Tibial nerve (tissue), 4 donors: Measurements from ENCODE around the gene MEGF10. TPM values are rescaled to one million over a fixed set of nuclear protein-coding genes. Genes with fewer than 3 reads are reported as not detected.

Experiments used
- DNase-seq, 2 donors: peaks; one replicate each; pipeline ENCODE4 v3.0.0-alpha.2; 2019; ENCODE audit warnings: low spot score in 2 of 2
- H3K27ac ChIP-seq, 4 donors: fragments of 200-600 bp; sonication (generic) in 3 of 4; one replicate each; pipeline ENCODE4 v1.5.1; 2017 to 2019; ENCODE audit warnings: mild to moderate bottlenecking in 1 of 4
- H3K27me3 ChIP-seq, 2 donors: fragments of 200-600 bp; sonication (generic) in 1 of 2; one replicate each; pipeline versions ENCODE4 v1.5.1 to v1.6.0; 2017 to 2019
- H3K36me3 ChIP-seq, 3 donors: fragments of 200-600 bp; sonication (generic); one replicate each; pipeline ENCODE4 v1.5.1; 2018 to 2019
- H3K4me1 ChIP-seq, 4 donors: fragments of 200-600 bp; sonication (generic) in 3 of 4; one replicate each; pipeline ENCODE4 v1.5.1; 2017 to 2019
- H3K4me3 ChIP-seq, 4 donors: fragments of 200-600 bp; sonication (generic) in 3 of 4; one replicate each; pipeline ENCODE4 v1.5.1; 2017 to 2019; ENCODE audit warnings: mild to moderate bottlenecking in 1 of 4, moderate library complexity in 1 of 4
- H3K9me3 ChIP-seq, 4 donors: fragments of 200-600 bp; sonication (generic) in 3 of 4; one replicate each; pipeline ENCODE4 v1.5.1; 2017 to 2019
- CTCF ChIP-seq, 5 experiments: fragments of 200-600 bp in 3 of 5; fragments of 450-650 bp in 2 of 5; sonication (generic) in 3 of 5; IDR thresholded peaks; one replicate each; pipeline ENCODE4 v1.5.1; 2016 to 2019; ENCODE audit warnings: antibody characterized with exemption in 5 of 5, mild to moderate bottlenecking in 3 of 5, moderate library complexity in 2 of 5
- EP300 ChIP-seq, 2 donors: sonication (generic); formaldehyde crosslinking; IDR thresholded peaks; one replicate each; pipeline ENCODE4 v1.6.1; 2017; ENCODE audit warnings: antibody characterized with exemption in 2 of 2, mild to moderate bottlenecking in 1 of 2
- POLR2A ChIP-seq, 2 donors: fragments of 450-650 bp; IDR thresholded peaks; one replicate each; pipeline ENCODE4 v1.6.1; 2017; ENCODE audit warnings: antibody characterized with exemption in 2 of 2, mild to moderate bottlenecking in 2 of 2, moderate library complexity in 2 of 2
- WGBS, 2 donors: methylation state at CpG; one replicate each; pipeline ENCODE4 v1.1.5; 2018; 5-methylcytosine and 5-hydroxymethylcytosine counted together
- total RNA-seq, 4 donors: library from RNA; depleted of rRNA; stranded (reverse); fragments of >200 nt; gene quantifications; one replicate each; pipeline ENCODE4 v1.1.0, GENCODE V29; 2016

Gene MEGF10
- total RNA-seq, 4 donors from 2014 or later = 0.30 to 3.3 (median 1.3) TPM

GRCh38 chr5:127326976-127327755 is 36.6 kb downstream of the MEGF10 start:
- DNase-seq = no peak
- TF ChIP-seq POLR2A (IDR thresholded peaks at IDR 0.05) (no peak), CTCF (IDR thresholded peaks at IDR 0.05) (no peak), EP300 (IDR thresholded peaks at IDR 0.05) (no peak)
- no peaks in the 10 kb centered on the region for H3K27me3 ChIP-seq
- H3K4me3 ChIP-seq = no peak overlapping the region
- H3K9me3 ChIP-seq = no peaks in the 10 kb centered on the region
- no peaks in the 10 kb centered on the region for H3K36me3 ChIP-seq
- WGBS, 2 donors = 66 to 77% methylated on average over 1 of the region's 1 CpG
- no peak overlapping the region for H3K27ac ChIP-seq
- H3K4me1 ChIP-seq = no peaks in the 10 kb centered on the region

DNA sequence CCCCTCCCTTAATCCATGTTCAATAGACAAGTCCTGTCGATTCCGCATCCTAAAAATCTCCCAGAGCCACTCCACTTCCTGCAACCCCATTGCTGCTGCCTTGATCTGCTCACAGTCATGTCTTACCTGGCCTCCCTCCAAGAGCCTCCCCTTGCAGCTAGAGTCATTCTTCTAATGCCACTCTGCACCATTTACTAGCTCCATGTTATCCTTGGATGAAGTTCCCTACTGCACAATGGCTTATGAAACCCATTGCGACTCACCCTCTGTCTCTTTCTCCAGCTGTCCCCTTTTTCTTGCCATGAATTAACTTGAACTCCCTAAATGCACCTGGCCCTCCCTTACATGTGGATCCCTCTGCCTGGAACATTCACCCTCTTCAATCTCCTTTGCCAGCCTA is 39.5 kb downstream of the MEGF10 start:
- H3K27me3 ChIP-seq = no peaks in the 10 kb centered on the region
- H3K4me3 ChIP-seq = no peak overlapping the region
- H3K9me3 ChIP-seq = no peaks in the 10 kb centered on the region
- H3K27ac ChIP-seq = no peak overlapping the region
- TF ChIP-seq POLR2A (IDR thresholded peaks at IDR 0.05) (no peak), EP300 (IDR thresholded peaks at IDR 0.05) (no peak), CTCF (IDR thresholded peaks at IDR 0.05) (no peak)
- WGBS, 2 donors = 90 to 96% methylated on average over 3 of the region's 3 CpGs
- DNase-seq = no peak
- H3K4me1 ChIP-seq = no peaks in the 10 kb centered on the region
- H3K36me3 ChIP-seq = no peaks in the 10 kb centered on the region

DNA sequence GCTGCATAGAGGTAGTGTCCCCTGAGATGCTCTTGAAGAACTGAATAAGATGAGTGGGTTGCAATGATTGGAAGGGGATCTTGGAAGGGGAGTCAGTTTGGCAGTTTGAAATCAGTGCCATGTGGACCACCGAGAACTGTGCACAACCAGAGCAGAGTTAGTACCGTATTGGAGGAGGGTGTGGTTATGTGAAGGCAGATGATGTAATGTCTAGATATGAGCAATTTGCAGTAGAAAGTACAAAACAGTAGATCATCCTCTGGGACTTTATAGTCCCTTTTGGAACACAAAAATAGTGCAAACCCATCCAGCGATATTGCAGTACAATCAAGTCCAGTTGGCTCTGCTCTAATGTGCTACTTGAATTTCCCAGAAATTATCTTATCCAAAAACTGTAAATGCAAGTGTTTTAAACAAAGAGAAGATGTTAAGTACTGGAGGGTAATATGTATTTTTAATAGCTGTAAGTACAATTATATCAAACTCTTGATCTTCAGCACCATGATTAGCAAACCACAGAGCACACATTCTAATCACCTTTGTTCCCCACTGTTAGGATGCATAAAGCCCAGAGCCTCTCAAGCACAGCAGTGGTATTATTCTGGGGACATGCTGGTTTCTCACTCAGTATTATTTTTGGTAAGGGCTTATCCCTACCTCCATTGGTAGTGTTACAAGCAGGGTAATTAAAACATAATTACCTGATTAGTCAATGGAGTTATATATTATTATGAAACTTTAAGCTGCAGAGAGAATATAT is 41.5 kb downstream of the MEGF10 start:
- no peaks in the 10 kb centered on the region for H3K9me3 ChIP-seq
- no peak overlapping the region for H3K27ac ChIP-seq
- H3K36me3 ChIP-seq = no peaks in the 10 kb centered on the region
- no peaks in the 10 kb centered on the region for H3K27me3 ChIP-seq
- no peak overlapping the region for H3K4me3 ChIP-seq
- WGBS, 2 donors = 71 to 84% methylated on average over 3 of the region's 3 CpGs
- no peak for TF ChIP-seq EP300 (IDR thresholded peaks at IDR 0.05)
- TF ChIP-seq POLR2A (IDR thresholded peaks at IDR 0.05) = no peak
- no peak for TF ChIP-seq CTCF (IDR thresholded peaks at IDR 0.05)
- H3K4me1 ChIP-seq = no peaks in the 10 kb centered on the region
- no peak for DNase-seq

GRCh38 chr5:127333483-127333882 is 42.9 kb downstream of the MEGF10 start:
- H3K27ac ChIP-seq = no peak overlapping the region

More at GRCh38 chr5:127333483-127333882, 42.9 kb downstream of the MEGF10 start:
- no peaks in the 10 kb centered on the region for H3K4me1 ChIP-seq
- no peak for DNase-seq
- H3K9me3 ChIP-seq = no peaks in the 10 kb centered on the region
- no peaks in the 10 kb centered on the region for H3K27me3 ChIP-seq
- H3K36me3 ChIP-seq = no peaks in the 10 kb centered on the region
- TF ChIP-seq CTCF (IDR thresholded peaks at IDR 0.05) = no peak
- no peak for TF ChIP-seq EP300 (IDR thresholded peaks at IDR 0.05)
- no peak for TF ChIP-seq POLR2A (IDR thresholded peaks at IDR 0.05)
- 54 to 66% methylated on average over 3 of the region's 3 CpGs for WGBS, 2 donors
- H3K4me3 ChIP-seq = no peak overlapping the region
